CD4-positive, alpha-beta T cell treated with Interleukin-4 for 1 hour (primary cell): ENCODE results near the gene OR2T29.
"Not testable (repeated sequence)": the region's sequence is repeated elsewhere in the genome, so short reads cannot be mapped to it uniquely, and the experiment has no call there.

Experiments
- DNase-seq, 2 donors: peaks; one replicate each; pipeline ENCODE4 v3.0.0-alpha.2; 2020 to 2022

The OR2T29 gene, protein sequence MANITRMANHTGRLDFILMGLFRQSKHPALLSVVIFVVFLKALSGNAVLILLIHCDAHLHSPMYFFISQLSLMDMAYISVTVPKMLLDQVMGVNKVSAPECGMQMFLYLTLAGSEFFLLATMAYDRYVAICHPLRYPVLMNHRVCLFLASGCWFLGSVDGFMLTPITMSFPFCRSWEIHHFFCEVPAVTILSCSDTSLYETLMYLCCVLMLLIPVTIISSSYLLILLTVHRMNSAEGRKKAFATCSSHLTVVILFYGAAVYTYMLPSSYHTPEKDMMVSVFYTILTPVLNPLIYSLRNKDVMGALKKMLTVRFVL

DNA sequence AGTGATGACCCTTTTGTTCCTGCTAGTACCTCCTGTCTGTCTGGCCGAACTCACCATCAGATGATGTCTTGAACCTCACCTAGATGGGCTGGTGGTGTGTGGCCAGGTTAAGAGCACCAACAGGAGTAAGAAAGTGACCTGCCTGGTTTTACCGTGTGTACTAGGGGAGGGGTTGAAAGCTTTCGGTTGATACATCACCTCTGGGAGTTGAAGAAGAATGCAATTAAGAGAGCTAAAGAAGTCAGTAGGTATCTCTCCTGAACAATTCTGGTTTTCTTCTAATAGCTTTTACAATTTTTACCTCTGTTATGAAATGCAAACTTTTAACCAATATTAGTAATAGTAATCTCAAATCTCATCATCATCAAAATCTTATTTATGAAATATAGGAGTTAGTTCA lies at the start of gene OR2T29:
TSS of gene OR2T29 (minus strand) at position 101 of the 400 bp plus-strand sequence. CDS start 3,281 bp downstream, outside the sequence.
- not testable (repeated sequence) for DNase-seq

DNA sequence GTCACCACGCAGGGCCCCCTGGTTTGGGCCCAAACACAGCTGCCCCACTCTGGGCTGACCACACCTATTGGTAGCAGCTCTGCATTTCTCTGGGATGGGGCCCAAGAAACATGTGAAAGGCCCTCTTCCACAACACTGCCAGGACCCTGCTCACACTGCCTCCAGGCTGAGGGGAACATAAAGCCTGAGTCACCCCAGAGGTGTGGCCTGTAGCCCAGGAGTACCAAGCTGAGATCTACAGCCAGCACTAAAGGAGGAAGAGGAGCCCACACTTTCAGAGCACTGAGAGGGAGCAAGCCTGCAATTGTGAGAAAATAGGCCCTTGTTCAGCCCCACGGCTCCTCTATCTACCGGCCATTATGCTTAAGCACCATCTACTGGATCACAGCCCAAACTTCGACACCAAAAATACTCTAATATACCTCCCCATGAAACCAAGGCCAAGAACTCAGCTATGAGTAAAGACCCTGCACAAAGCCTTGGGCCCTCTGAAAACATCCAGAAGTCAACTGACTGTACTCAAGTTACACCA lies 49.4 kb upstream of the OR2T29 start:
- DNase-seq, result peak in 1 of 2 donors; percentile 8

DNA sequence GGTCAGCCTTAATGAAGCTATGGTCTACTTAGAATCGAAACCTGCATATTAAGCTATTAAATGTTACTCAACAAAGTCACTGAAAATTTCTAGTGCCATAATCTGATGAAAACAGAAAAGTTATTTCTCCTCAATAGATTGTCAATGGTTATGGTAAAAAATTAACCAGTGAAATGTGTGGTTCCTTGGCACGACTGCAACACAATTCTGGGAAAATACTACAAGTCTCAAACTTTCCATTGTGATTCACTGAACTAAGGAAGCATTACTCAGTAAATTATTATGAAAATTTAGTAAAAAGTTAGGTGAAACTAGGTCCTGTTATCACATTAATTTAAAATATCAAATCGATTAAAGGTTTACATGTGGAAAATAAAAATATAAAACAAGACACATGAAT lies 47.7 kb upstream of the OR2T29 start:
- no peak for DNase-seq

DNA sequence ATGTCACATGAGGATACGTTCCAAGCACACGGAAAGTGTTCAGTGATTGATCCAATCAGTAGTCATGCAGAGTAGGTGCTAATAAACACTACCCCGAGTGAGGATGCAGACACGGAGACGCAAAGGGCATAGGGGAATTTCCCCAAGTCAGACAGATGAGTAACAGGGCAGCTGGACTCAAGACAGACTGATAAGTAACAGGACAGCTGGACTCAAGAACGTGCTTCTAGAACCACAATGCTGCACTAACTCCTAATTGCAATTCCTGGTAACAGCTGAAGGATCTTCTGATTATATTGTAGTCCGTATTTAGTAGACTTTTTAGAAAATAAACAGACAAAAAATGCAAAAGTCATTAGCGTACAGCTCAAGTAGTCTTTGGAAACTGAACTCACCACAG lies 36.8 kb upstream of the OR2T29 start:
- DNase-seq, result no peak

DNA sequence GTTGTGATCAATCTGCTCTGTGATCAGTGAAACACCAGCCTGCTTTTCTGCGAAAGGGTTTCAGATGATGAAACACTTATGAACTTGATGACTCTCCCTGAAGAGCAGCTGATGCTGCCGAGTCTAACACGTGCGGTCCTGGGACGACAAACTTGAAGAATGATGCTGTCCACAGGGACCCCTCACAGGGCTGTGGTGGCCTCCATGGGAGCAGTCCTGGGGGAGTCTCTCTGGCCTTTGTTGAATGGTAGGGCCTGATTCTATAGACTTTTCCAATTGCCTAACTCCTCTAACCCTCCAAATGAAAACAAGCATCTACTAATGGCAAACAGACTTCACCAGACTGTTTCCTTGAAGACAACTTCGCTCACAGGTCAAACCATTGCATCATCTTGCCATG lies 35.0 kb upstream of the OR2T29 start, which contains the start of gene OR2T10:
TSS of gene OR2T10 (minus strand) at position 112 of the 400 bp plus-strand sequence. CDS start 3,932 bp downstream, outside the sequence.
- DNase-seq, result no peak

DNA sequence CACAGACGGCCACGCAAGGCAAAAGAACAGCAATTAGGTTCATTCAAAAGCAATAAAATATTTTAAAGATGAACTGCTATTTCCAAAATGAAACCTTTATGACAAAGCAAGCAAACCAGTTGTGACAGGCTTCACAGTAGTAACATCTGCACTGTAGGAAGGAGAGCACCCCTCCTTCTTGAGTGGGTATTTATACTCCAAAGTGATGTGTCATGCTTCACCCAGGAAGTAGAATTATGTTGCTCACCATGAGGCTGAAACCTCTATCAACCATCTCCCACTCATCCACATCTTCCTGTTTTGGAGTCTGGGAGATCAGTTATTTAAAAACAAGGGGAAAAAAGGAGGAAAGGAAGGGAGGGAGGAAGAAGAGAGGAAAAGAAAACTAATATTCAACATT lies 34.0 kb upstream of the OR2T29 start:
- DNase-seq, result no peak

DNA sequence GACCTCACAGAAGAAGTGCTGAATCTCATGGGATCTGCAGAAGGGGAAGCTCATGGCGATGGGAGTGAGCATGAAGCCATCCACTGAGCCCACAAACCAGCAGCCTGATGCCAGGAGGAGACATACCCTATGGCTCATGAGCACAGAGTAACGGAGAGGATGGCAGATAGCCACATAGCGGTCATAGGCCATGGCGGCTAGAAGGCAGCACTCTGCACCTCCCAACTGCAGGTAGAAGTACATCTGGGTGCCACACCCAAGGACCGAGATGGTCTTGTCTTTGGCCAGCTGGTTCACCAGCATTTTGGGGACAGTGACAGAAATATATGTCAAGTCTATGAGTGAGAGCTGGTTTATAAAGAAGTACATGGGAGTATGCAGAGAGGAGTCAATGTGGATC lies 30.7 kb upstream of the OR2T29 start:
- DNase-seq, result no peak

DNA sequence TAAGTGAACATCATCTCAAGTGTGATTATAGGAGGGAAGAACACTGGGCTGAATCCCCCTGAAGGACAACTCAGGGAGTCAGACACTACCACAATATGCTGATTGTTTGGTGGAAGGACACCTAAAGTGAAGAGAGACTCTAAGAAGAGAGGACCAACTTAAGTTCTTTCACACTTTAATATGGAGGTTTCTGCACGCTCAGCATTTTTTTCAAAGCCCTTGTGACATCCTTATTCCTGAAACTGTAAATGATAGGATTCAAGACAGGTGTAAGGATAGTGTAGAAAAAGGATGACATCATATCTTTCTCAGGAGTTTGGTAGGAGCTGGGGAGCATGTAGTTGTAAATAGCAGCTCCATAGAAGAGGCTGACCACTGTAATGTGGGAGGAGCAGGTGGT lies 30.1 kb upstream of the OR2T29 start:
- no peak for DNase-seq

DNA sequence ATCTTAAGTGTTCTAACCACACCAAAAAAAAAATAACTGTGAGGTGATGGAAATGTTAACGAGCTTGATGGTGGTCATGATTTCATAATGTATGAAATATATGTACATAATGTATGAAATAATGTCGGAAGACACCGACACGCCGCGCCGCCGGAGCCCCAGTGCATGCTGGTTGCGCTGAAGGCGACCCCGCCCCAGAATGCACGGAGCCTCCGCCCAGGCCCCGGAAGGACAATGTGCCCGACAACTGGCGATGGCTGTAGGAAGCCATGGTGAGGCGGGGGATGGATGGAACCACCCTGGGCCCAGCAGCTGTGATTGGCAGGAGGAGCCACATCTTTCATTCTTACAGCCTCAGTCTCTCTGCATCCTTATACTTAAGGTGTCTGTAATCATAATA lies 27.5 kb upstream of the OR2T29 start:
- DNase-seq, result no peak

DNA sequence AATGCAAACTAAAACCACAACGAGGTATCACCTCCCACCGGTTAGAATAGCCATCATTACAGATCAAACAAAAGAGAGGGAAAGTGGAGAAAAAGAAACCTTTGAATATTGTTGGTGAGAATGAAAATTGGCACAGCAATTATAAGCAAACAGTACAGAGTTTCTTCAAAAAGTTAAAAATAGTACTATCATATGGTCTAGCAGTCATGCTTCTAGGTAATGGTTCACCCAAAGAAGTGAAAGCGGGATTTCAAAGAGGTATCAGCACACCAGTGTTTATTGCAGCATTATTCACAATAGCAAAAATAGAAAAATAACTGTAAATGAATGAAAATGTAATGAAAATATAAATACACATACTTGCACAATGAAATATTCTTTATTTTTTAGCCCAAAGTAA lies 26.8 kb upstream of the OR2T29 start:
- DNase-seq, result no peak

DNA sequence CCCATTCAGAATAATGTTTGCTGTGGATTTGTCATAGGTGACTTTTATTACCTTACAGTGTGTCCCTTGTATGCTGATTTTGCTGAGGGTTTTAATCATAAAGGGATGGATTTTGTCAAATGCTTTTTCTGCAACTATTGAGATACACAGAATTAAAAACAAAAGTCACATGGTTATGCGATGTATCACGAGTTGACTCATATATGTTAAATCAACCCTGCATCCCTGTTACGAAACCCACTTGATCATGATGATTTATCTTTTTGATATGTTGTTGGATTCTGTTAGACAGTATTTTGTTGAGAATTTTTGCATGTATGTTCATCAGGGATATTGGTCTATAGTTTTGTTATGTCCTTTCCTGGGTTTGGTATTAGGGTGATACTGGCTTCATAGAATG lies 22.7 kb upstream of the OR2T29 start:
- DNase-seq, result no peak

DNA sequence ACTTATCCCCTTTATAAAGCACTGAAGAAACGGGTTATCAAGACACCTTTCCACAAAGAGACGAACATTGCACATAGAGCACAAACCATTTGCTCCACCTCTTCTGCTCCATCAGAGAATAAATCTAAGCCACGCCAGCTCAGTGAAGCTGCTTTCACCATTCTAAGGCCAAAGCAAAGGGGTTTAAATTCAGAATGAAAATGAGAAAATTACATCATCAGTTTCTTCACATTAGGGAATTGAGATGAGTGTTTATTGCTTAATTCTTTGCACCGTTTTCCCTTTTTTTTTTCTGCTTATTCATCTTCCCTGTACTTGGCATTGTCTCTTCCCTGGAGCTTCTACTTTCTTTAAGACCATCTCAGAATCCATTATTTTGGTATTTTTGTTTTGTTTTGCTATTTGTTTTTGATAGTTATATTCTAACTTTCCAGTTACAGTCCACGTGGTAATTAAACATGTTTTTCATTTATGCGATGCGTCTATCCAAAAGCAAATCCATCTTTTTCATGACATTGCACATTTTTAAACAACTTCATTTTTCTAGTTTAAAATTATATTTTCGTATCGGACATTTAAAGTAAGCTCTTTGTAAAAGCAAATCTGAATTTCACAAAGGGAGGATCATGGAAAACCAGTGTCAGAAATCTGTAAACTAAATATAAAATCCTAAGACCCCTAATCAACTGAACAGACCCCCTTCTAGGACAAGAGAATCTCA lies 13.8 kb upstream of the OR2T29 start:
- DNase-seq, result no peak

DNA sequence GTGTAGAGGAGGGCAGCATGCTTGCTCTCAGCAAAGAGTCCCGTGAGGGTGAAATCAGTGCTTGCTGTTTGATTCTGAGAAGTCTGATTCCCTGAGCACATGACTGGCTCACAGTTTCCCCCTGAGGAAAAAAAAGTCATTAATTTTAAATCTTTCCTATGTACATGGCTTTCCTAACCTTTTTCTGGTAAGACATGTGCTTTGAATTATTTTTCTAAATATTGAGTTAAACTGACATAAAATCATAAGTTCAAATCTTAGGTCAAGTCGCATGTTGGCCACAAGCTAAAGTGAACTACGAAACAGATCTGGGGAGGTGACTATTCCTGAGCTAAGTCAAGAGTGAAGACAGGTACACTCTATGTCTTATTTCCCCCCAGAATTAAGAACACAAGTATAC lies 12.1 kb upstream of the OR2T29 start, which contains the start of gene OR2T34:
TSS of gene OR2T34 (minus strand) at position 101 of the 400 bp plus-strand sequence. CDS start at position 101, 0 bp downstream.
- not testable (repeated sequence) for DNase-seq

DNA sequence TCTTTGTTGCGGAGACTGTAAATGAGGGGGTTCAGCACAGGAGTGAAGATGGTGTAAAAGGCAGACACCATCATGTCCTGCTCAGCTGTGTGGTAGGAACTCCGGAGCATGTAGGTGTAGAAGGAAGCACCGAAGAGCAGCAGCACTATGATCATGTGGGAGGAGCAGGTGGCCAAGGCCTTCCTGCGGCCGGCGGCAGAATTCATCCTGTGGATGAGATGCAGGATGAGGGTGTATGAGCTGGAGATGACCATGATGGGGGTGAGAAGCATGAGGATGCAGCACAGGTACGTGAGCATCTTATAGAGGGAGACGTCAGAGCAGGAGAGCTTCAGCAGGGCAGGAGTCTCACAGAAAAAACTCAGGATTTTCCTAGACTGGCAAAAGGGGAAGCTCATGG lies 11.3 kb upstream of the OR2T29 start:
- DNase-seq, result not testable (repeated sequence)

DNA sequence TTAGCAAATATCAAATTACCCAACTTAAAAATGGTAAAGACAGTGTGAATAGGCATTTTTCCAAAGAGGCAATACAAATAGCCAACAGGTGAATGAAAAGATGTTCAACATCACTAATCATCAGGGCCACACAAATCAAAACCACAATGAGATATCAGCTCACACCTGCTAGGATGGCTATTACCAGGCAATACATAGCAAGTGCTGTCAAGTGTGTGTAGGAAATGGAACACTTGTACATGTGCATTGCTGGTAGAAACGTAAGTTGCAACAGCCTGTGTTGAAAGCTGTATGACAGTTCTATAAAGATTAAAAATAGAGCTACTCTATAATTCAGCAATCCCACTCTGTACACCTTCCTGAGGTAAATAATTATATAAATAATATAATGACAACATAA lies 9.5 kb upstream of the OR2T29 start:
- DNase-seq, result not testable (repeated sequence)

DNA sequence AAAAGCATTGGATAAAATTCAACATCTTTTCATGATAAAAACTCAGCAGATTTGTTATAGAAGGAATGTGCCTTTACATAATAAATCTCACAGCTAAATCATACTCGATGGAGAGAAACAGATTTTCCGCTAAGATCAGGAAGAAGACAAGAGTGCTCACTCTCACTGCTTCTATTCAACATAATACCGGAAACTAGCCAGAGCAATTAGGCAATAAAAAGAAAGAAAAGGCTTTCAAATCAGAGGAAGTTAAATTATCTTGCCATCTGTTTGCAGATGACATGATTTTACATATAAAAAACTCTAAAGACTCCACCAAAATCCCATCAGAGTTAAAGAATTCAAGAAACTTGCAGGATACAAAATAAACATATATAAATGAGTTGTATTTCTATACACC lies 8.2 kb upstream of the OR2T29 start:
- not testable (repeated sequence) for DNase-seq

DNA sequence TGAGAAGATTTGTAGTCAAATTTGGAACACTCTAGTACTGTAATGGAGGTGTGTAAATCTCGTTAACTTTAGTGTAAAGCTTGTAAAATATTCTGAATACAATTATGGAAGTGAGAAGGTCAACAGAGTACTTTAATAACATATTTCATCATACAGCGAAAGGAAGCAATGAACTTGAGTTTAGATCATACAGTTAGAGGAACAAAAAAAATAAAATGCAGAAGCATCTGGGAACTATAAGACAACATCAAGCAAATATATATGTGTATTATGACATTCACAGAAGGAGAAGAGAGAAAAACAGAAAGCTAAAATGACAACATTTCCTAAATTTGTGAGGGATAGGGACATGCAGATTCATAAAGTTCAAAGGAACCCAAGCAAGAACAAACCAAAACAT lies 6.5 kb upstream of the OR2T29 start:
- not testable (repeated sequence) for DNase-seq

DNA sequence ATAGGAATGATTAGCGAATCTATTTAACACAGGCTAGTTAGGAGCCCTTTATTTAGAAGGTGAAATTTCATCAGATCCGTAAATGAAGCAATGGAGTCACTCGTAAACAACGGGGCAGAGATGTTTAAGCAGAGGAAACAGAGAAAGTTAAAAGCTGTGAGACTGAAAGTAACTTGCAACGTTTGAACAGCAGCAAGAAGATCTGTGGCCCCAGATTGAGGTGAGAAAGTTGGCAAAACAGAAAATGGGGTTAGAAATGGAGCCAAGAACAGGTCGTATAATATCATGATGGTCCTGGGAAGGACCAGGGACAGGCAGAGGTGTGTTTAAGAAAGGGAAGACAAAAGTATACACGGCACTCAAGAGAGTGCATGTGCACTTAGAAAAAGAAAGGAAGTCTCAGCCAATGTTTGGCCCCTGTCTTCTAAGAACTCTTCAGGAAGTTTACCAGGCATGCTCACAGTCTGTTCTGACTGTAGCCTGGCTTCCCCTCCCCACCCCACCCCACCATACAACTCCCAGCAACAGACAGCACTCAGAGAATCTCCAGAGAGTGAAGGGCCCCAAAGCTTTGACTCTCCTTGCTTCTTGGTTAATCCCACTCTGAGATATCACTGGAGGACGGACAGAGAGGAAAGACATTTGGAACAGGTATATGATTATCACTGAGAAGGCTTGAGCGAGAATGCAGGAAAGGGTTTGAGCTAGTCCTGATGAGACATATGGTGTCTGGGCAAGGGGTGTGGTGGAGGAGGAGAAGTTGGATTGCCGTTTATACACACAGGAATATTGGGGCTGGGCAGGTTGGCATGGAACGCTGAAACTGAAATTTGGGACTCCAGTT lies 3.2 kb upstream of the OR2T29 start:
- DNase-seq, result peak in 1 of 2 donors; percentile 32

DNA sequence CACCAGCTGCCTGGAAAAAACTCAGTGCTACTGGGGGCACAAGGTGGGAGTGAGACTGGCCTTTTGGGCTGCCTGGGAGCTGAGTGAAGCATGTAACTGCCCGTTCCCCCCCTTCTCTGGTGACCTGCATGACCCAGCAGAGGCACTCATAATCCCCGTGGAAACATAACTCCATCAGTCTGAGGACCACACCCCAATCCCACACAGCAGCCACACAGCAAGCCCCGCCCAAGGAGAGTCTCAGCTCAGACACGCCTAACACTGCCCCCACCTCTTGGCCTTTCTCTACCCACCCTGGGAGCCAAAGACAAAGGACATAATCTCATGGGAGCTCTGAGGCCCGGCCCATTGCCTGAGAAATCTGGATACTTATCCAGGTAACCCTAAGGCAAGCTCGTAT lies 11.5 kb downstream of the OR2T29 start:
- DNase-seq, result not testable (repeated sequence)

DNA sequence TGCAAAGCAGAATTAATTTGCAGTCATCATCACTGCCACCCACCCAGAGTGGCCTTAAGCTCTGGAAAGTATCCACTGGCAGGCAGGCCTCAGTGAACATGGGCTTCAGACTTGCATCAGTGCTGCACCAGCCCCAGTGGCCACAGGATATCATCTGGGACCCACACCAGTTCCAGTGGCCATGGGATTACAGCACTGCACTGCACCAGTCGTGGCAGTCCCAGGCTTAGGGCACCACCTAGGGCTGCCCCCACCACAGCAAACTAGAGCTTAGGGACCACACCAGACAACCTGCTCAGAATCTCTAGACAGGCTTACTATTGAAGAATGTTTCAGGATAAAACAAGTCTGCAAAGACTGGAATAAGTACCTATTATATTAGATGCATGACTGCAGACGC lies 15.2 kb downstream of the OR2T29 start:
- DNase-seq, result not testable (repeated sequence)

DNA sequence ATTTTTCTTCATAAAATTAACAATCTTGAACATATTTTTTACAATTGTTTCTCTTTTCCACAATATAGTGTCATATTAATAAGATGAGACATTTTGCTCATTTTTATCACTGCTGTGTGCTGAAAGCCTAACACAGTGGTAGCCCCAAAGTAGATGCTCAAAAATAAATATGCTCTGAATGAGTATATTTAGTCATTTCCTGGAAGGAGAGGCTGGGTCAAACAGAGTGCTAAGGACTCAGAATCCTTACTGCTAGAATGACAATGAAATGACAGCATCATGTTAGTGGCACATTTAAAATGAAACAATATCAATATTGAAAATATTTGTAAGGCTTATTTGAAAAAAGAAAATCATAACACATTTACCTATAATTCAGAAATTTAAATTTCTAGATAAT lies 25.1 kb downstream of the OR2T29 start:
- not testable (repeated sequence) for DNase-seq

DNA sequence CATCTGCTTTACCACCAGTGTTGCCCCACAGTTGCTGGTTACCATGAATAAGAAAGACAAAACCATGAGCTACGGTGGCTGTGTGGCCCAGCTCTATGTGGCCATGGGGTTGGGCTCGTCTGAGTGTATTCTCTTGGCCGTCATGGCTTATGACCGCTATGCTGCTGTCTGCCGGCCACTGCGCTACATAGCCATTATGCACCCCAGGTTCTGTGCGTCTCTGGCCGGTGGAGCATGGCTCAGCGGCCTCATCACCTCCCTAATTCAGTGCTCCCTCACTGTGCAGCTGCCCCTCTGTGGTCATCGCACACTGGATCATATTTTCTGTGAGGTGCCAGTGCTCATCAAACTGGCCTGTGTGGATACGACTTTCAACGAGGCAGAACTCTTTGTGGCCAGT lies 40.7 kb downstream of the OR2T29 start:
- no peak for DNase-seq

DNA sequence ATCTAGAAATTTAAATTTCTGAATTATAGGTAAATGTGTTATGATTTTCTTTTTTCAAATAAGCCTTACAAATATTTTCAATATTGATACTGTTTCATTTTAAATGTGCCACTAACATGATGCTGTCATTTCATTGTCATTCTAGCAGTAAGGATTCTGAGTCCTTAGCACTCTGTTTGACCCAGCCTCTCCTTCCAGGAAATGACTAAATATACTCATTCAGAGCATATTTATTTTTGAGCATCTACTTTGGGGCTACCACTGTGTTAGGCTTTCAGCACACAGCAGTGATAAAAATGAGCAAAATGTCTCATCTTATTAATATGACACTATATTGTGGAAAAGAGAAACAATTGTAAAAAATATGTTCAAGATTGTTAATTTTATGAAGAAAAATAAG lies 52.4 kb downstream of the OR2T29 start:
- DNase-seq, result not testable (repeated sequence)
